Trophoblast cell (in vitro differentiated cells and primary cell): Measurements from ENCODE around the gene LIPC.

Experiments used
- DNase-seq, 2 donors: peaks; one replicate each; pipeline ENCODE4 v3.0.0-alpha.2; 2016
- H2AFZ ChIP-seq: 2 replicates; pipeline ENCODE4 v1.6.1; 2013; ENCODE audit warnings: low read length, moderate library complexity, mild to moderate bottlenecking; ENCODE audit not compliant: insufficient read depth, poor library complexity
- H2AK5ac ChIP-seq: 2 replicates; pipeline ENCODE4 v1.6.1; 2013; ENCODE audit warnings: mild to moderate bottlenecking, low read length
- H2BK120ac ChIP-seq: 2 replicates; pipeline ENCODE4 v1.6.1; 2013; ENCODE audit warnings: low read length, mild to moderate bottlenecking, moderate library complexity; ENCODE audit not compliant: insufficient read depth, poor library complexity
- H2BK12ac ChIP-seq: 2 replicates; pipeline ENCODE4 v1.6.1; 2013; ENCODE audit warnings: mild to moderate bottlenecking, low read length, moderate library complexity
- H2BK5ac ChIP-seq: 2 replicates; pipeline ENCODE4 v1.6.1; 2013; ENCODE audit warnings: low read length, low read depth, moderate library complexity, mild to moderate bottlenecking; ENCODE audit not compliant: poor library complexity
- H3K14ac ChIP-seq: 2 replicates; pipeline ENCODE4 v1.6.1; 2013; ENCODE audit warnings: mild to moderate bottlenecking, low read length
- H3K18ac ChIP-seq: 2 replicates; pipeline ENCODE4 v1.6.1; 2013; ENCODE audit warnings: mild to moderate bottlenecking, low read length
- H3K23ac ChIP-seq: 2 replicates; pipeline ENCODE4 v1.6.1; 2013; ENCODE audit warnings: low read length
- H3K27ac ChIP-seq: 2 replicates; pipeline ENCODE4 v1.5.1; 2013; ENCODE audit warnings: low read depth, mild to moderate bottlenecking, inconsistent platforms, low read length, moderate library complexity
- H3K27me3 ChIP-seq: 2 replicates; pipeline ENCODE4 v1.6.1; 2013; ENCODE audit warnings: inconsistent platforms, mild to moderate bottlenecking, low read length, moderate library complexity; ENCODE audit not compliant: insufficient read depth
- H3K36me3 ChIP-seq, 2 experiments: 1 replicate in 1 of 2; 2 replicates in 1 of 2; pipeline ENCODE4 v1.6.1; 2013; ENCODE audit warnings: low read length in 2 of 2, mild to moderate bottlenecking in 2 of 2, moderate library complexity in 1 of 2; ENCODE audit not compliant: insufficient read depth in 2 of 2, control insufficient read depth in 1 of 2
- H3K4ac ChIP-seq: 2 replicates; pipeline ENCODE4 v1.6.1; 2013; ENCODE audit warnings: low read depth, mild to moderate bottlenecking, low read length, moderate library complexity
- H3K4me1 ChIP-seq, 2 experiments: 1 replicate in 1 of 2; 2 replicates in 1 of 2; pipeline ENCODE4 v1.6.1; 2013; ENCODE audit warnings: low read length in 2 of 2, mild to moderate bottlenecking in 2 of 2, moderate library complexity in 1 of 2; ENCODE audit not compliant: insufficient read depth in 2 of 2, control insufficient read depth in 1 of 2
- H3K4me2 ChIP-seq: 2 replicates; pipeline ENCODE4 v1.6.1; 2013; ENCODE audit warnings: inconsistent platforms, mild to moderate bottlenecking, low read length, moderate library complexity
- H3K4me3 ChIP-seq: 2 replicates; pipeline ENCODE4 v1.5.1; 2013; ENCODE audit warnings: mild to moderate bottlenecking, low read depth, low read length, inconsistent platforms
- H3K79me1 ChIP-seq: one replicate; pipeline ENCODE4 v1.6.1; 2013; ENCODE audit warnings: low read length
- H3K79me2 ChIP-seq: 2 replicates; pipeline ENCODE4 v1.6.1; 2013; ENCODE audit warnings: low read length, mild to moderate bottlenecking; ENCODE audit not compliant: control insufficient read depth, insufficient read depth, poor library complexity
- H3K9ac ChIP-seq: 2 replicates; pipeline ENCODE4 v1.6.1; 2013; ENCODE audit warnings: mild to moderate bottlenecking, low read length
- H3K9me3 ChIP-seq: 2 replicates; pipeline ENCODE4 v1.6.1; 2013; ENCODE audit warnings: low read depth, mild to moderate bottlenecking, control low read depth, inconsistent platforms, low read length; ENCODE audit not compliant: insufficient read depth
- H4K12ac ChIP-seq: 2 replicates; pipeline ENCODE4 v1.6.1; 2013; ENCODE audit warnings: low read depth, mild to moderate bottlenecking, low read length, moderate library complexity
- H4K8ac ChIP-seq: 2 replicates; pipeline ENCODE4 v1.6.1; 2013; ENCODE audit warnings: low read depth, mild to moderate bottlenecking, low read length, moderate library complexity
- H4K91ac ChIP-seq: one replicate; pipeline ENCODE4 v1.6.1; 2013; ENCODE audit warnings: low read depth, mild to moderate bottlenecking, low read length, moderate library complexity
- WGBS: extraction: QIAGEN DNeasy Blood & Tissue Kit; methylation state at CpG from one replicate; pipeline ENCODE4 v1.1.7; 2013; ENCODE audit warnings: missing lambda C conversion rate; ENCODE audit not compliant: insufficient read length, insufficient coverage; ENCODE audit errors: extremely low coverage; 5-methylcytosine and 5-hydroxymethylcytosine counted together

LIPC gene

DNA sequence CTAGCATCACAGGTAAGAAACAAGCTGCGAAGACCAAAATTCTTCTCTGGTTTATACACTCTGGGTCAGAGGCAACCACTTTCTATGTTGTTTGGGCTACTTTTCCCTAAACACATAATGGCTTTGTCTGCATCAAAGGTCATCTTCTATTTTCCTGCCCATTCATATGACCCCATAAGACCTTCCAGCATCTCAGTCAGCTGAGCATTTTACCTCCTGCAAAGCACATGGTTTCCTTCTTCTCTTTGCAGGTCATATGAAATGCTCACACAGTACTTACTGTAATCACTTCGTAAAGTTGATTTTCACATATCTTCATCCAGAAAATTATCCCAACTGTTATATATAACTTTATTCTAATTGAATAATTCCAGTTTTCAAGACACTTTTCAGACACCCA is 34.8 kb downstream of the LIPC start:
- Histone ChIP-seq H3K27ac (no peak overlapping the region), H3K79me2 (no peaks in the 10 kb centered on the region), H2BK5ac (no peak overlapping the region), H3K9ac (no peak overlapping the region), H3K14ac (no peak overlapping the region), H3K23ac (no peak overlapping the region), H2AK5ac (no peak overlapping the region), H3K4ac (no peak overlapping the region), H2AFZ (no peak overlapping the region), H4K12ac (no peak overlapping the region), H3K4me1 (peaks cover 12 to 22% of the 10 kb centered on the region in 2 experiments), H3K79me1 (peaks cover 15% of the 10 kb centered on the region), H3K9me3 (no peaks in the 10 kb centered on the region), H3K4me2 (no peak overlapping the region), H4K8ac (no peak overlapping the region), H2BK12ac (no peak overlapping the region), H3K36me3 (no peaks in the 10 kb centered on the region), H3K18ac (no peak overlapping the region), H4K91ac (no peak overlapping the region), H3K4me3 (no peak overlapping the region), H3K27me3 (no peaks in the 10 kb centered on the region), H2BK120ac (no peak overlapping the region)
- DNase-seq = no peak
- WGBS = no CpG with 5 or more reads among the region's 2 CpGs

DNA sequence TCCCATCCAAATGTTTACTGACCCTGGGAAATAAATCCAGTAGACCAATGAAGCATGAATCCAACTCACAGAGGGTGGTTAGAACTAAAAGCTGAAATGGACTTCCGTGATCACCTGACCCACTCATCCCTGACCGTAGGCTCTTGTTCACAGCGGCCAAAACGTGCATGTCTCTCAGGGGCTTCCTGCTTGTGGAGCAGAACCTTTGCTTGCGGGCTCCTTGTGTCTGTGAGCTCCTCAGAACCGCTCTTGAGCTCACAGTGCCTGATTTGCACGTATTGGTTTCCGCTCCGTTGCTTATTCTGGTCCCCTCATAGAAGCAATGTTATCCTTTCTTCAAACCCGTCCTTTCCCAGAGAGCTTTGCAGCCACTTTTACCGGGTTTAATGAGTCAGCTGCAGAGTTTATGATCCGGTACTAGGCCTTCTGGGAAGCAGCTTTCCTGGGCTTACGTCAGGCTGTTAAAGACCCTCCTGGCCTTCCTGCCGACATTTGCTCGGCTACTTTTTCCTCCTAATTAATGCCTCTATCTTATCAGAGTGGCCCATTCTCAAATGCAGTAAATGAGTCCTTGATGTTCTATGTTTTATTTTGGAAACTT is 35.4 kb downstream of the LIPC start:
- Histone ChIP-seq H4K91ac (peak overlapping the region; percentile 59), H3K4me1 (peaks cover 12 to 22% of the 10 kb centered on the region in 2 experiments), H3K36me3 (no peaks in the 10 kb centered on the region), H3K9me3 (no peaks in the 10 kb centered on the region), H3K4me2 (no peak overlapping the region), H3K14ac (no peak overlapping the region), H3K4ac (no peak overlapping the region), H3K9ac (no peak overlapping the region), H3K27me3 (no peaks in the 10 kb centered on the region), H3K18ac (no peak overlapping the region), H2AFZ (no peak overlapping the region), H3K79me1 (peaks cover 17% of the 10 kb centered on the region), H3K4me3 (no peak overlapping the region), H3K27ac (no peak overlapping the region), H3K79me2 (no peaks in the 10 kb centered on the region), H4K12ac (no peak overlapping the region), H2BK5ac (no peak overlapping the region), H2BK120ac (peak overlapping the region; percentile 18), H2BK12ac (peak overlapping the region; percentile 75), H3K23ac (no peak overlapping the region), H4K8ac (peak overlapping the region; percentile 3), H2AK5ac (no peak overlapping the region)
- WGBS = no CpG with 5 or more reads among the region's 15 CpGs
- DNase-seq = peak in 1 of 2 donors; percentile 20

DNA sequence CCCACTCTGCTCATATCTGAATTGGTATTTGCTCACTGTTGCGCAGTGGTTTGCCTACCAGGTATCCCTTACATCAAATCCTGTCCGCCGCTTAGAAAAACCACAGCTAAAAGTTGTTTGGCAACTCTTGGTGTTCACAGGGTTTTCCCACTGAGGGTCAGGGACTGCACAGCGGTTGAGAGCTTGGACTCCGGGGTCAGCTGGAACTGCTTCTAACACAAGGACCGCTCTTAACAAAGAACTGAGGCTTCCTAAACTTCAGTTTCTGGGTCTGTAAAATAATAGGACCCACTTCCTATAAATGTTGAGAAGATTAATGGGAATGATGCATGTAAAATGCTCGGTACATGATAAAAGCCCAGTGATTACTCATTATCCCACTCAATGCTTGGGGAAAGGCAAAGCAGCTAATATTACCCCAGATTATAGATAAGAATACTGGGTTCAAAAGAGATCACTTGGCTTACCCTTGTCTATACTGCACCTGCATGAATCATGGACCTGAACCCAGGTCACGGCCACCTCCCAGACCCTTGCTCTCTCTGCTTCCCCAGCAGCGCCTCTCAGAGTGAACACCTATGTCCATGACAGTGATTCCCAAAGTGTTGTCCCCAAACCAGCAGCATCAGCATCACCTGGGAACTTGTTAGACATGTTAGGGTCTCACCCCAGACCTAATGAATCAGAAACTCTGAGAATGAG is 36.1 kb downstream of the LIPC start:
- Histone ChIP-seq H2BK12ac (peak overlapping the region; percentile 25), H2AFZ (no peak overlapping the region), H3K79me2 (no peaks in the 10 kb centered on the region), H2BK5ac (no peak overlapping the region), H3K4me1 (peaks cover 13 to 24% of the 10 kb centered on the region in 2 experiments), H3K79me1 (peaks cover 17% of the 10 kb centered on the region), H4K12ac (no peak overlapping the region), H3K9me3 (peaks cover under 1% of the 10 kb centered on the region), H3K4me3 (no peak overlapping the region), H3K36me3 (no peaks in the 10 kb centered on the region), H3K4me2 (no peak overlapping the region), H2BK120ac (peak overlapping the region; percentile 68), H3K27ac (no peak overlapping the region), H3K27me3 (no peaks in the 10 kb centered on the region), H4K8ac (no peak overlapping the region), H2AK5ac (peak overlapping the region; percentile 87), H3K9ac (no peak overlapping the region), H3K23ac (no peak overlapping the region), H3K18ac (no peak overlapping the region), H4K91ac (peak overlapping the region; percentile 59), H3K14ac (no peak overlapping the region), H3K4ac (no peak overlapping the region)
- no CpG with 5 or more reads among the region's 9 CpGs for WGBS
- peak; percentile 50 to 58 for DNase-seq

DNA sequence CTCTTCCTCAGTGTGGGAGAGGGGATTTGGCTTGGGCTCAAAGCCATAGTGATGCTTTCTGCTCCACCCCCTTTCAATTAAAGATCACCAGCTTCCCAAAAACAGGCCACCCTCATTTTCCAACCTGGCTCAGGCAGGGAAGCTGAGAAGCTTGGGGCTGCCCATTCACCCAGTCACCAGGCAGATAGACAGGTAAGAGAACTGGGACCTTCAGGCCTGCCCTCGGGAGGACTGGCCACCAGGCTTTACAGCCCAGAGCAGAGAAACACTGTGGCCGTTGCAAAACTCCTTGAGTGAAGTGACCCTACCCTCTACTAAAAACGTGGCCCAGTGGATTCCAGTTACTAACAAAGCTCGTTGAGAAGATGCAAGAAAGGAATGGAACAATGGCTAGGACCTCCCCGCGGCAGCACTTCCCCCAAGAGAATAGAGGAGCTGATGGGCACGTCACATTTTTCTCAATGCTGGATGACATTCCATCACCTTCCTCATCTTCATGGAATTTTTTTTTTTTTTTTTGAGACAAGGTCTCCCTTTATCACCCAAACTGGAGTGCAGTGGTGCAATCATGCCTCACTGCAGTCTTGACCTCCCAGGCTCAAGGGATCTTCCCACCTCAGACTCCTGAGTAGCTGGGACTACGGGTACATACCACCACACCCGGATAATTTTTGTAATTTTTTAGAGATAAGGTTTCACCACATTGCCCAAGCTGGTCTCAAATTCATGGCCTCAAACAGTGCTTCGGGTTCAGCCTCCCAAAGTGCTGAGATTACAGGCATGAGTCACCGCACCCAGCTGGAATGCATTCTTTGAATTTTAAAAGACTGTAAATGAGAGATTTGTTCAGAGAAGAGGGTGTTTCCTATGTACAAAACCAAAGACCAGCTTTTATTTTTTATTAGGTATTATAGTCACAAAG is 37.9 kb downstream of the LIPC start:
- H2BK120ac ChIP-seq = peak overlapping the region; percentile 77
- peak; percentile 97 to 99 for DNase-seq
- peak overlapping the region; percentile 16 for H3K18ac ChIP-seq
- no peak overlapping the region for H3K9ac ChIP-seq
- H3K4ac ChIP-seq = no peak overlapping the region
- peak overlapping the region; percentile 13 for H2AK5ac ChIP-seq
- peaks cover 1% of the 10 kb centered on the region for H3K9me3 ChIP-seq
- peak overlapping the region; percentile 52 for H3K27ac ChIP-seq
- no peaks in the 10 kb centered on the region for H3K36me3 ChIP-seq
- H3K4me1 ChIP-seq = peaks cover 13 to 25% of the 10 kb centered on the region in 2 experiments
- peak overlapping the region; percentile 8 for H4K8ac ChIP-seq
- H3K23ac ChIP-seq = no peak overlapping the region
- H3K4me2 ChIP-seq = no peak overlapping the region
- H2BK12ac ChIP-seq = peak overlapping the region; percentile 55
- peak overlapping the region; percentile 85 for H4K91ac ChIP-seq
- peaks cover 17% of the 10 kb centered on the region for H3K79me1 ChIP-seq
- H3K79me2 ChIP-seq = no peaks in the 10 kb centered on the region
- H2BK5ac ChIP-seq = peak overlapping the region; percentile 55
- no peak overlapping the region for H4K12ac ChIP-seq
- no peak overlapping the region for H3K4me3 ChIP-seq
- no peaks in the 10 kb centered on the region for H3K27me3 ChIP-seq
- no peak overlapping the region for H2AFZ ChIP-seq
- no CpG with 5 or more reads among the region's 11 CpGs for WGBS
- H3K14ac ChIP-seq = peak overlapping the region; percentile 52
